PFSK-1 (cell line): ENCODE results near the gene BEST2.

Experiments used
- FOXP2 ChIP-seq: optimal IDR thresholded peaks from 2 replicates; pipeline ENCODE3; 2011; ENCODE audit warnings: borderline replicate concordance, control low read depth, inconsistent platforms; ENCODE audit not compliant: insufficient read depth; ENCODE audit errors: extremely low read length, extremely low read depth
- POLR2AphosphoS5 ChIP-seq: IDR thresholded peaks from 2 replicates; pipeline ENCODE4 v1.6.1; 2012; ENCODE audit warnings: low read depth, mild to moderate bottlenecking, control low read depth, low read length, moderate library complexity
- SIN3A ChIP-seq: IDR thresholded peaks from 2 replicates; pipeline ENCODE4 v1.6.1; 2012; ENCODE audit warnings: mild to moderate bottlenecking, low read length, moderate library complexity, borderline replicate concordance; ENCODE audit not compliant: insufficient read depth
- TAF1 ChIP-seq: IDR thresholded peaks from 2 replicates; pipeline ENCODE4 v1.6.1; 2012; ENCODE audit warnings: low read length, control low read depth, borderline replicate concordance; ENCODE audit not compliant: insufficient read depth
- TF ChIP-seq, protein P1 (sequence below), 2 experiments: IDR thresholded peaks; 2 replicates each; pipeline versions ENCODE4 v1.6.1 to v1.8.0; 2011 to 2012; ENCODE audit warnings: low read depth in 2 of 2, low read length in 2 of 2, control low read depth in 1 of 2, inconsistent platforms in 1 of 2, mild to moderate bottlenecking in 1 of 2, moderate library complexity in 1 of 2; ENCODE audit not compliant: insufficient read depth in 1 of 2

The BEST2 gene

DNA sequence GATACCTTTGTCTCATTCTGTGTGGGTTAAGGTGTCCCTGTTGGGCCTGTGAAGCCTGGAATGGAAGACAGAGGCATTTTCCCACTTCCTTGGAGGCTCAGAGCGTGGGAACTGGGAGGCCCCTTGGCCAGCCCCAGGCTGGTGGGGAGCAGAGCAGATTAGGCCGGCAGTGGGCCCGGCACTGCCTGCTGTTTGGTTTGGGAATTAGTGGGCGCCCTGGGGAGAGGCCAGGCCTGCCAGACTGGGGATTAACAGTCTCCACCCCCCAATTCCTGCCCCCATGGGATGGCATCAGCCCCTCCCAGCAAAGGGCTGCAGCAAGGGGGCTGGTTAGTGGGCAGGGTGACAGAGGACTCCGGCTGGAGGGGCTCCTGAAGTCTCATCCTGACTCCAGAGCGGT is 3.1 kb upstream of the BEST2 start:
- no peak for TF ChIP-seq TAF1
- TF ChIP-seq SIN3A: no peak
- TF ChIP-seq, protein P1, sequence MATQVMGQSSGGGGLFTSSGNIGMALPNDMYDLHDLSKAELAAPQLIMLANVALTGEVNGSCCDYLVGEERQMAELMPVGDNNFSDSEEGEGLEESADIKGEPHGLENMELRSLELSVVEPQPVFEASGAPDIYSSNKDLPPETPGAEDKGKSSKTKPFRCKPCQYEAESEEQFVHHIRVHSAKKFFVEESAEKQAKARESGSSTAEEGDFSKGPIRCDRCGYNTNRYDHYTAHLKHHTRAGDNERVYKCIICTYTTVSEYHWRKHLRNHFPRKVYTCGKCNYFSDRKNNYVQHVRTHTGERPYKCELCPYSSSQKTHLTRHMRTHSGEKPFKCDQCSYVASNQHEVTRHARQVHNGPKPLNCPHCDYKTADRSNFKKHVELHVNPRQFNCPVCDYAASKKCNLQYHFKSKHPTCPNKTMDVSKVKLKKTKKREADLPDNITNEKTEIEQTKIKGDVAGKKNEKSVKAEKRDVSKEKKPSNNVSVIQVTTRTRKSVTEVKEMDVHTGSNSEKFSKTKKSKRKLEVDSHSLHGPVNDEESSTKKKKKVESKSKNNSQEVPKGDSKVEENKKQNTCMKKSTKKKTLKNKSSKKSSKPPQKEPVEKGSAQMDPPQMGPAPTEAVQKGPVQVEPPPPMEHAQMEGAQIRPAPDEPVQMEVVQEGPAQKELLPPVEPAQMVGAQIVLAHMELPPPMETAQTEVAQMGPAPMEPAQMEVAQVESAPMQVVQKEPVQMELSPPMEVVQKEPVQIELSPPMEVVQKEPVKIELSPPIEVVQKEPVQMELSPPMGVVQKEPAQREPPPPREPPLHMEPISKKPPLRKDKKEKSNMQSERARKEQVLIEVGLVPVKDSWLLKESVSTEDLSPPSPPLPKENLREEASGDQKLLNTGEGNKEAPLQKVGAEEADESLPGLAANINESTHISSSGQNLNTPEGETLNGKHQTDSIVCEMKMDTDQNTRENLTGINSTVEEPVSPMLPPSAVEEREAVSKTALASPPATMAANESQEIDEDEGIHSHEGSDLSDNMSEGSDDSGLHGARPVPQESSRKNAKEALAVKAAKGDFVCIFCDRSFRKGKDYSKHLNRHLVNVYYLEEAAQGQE (IDR thresholded peaks at IDR 0.05; ENCODE audit: insufficient read depth in 1 of 2, low read depth in 2 of 2, low read length in 2 of 2): no peak
- TF ChIP-seq FOXP2: no peak
- no peak; the same call in 1 of the 2 replicates for TF ChIP-seq POLR2AphosphoS5

DNA sequence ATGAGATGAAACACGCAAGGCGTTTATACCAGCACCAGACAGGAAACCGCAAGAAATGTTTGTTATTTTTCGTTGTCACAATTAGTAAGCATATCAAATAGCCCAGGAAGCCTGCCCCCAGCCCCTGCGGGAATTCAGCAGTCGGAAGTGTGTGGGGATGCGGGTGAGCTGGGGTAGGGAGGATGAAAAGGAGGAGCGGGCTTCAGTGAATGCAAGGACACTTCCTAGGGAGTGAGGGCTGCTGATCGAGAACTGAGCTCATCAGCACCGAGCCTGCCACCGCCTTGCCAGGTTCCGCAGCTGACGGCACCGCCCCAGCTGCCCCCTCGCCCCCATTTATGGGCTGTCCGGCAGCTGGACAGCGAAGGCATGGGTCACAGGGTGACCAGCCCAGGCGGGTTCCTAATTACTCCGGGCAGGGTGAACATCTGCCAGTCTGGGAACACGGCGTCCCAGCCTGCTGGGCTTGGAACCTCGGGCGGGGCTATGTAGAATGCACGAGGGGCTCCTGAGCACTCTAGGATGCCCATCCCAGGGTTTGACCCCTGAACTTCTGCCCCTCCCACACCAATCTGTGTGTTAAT is 1.6 kb upstream of the BEST2 start:
- TF ChIP-seq SIN3A: no peak
- TF ChIP-seq, protein P1 (IDR thresholded peaks at IDR 0.05; ENCODE audit: insufficient read depth in 1 of 2, low read depth in 2 of 2, low read length in 2 of 2): 0 out of 4 replicates have a peak, but pooled peaks of 1 of the 2 experiments have one; percentile 23
- peak; percentile 42 for TF ChIP-seq FOXP2
- TF ChIP-seq TAF1: no peak

DNA sequence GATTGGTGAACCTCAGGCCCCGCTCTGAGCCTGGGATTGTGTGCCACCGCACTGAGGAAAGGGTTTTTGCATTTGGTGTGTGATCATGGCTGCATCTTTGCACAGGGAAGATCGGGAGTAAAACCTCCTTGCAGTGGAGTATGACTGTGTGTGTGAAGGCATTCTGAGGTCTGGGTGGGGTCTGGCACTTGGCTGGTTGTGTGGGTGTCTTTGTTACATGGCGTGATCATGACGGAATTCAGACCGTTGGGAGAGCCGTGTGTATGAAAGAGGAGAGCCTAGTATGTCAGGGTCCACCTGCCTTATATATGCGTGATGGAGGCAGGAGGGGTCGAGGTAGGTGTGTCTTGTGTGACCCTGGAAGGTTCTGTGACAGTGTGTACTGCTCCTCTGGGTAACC is 740 bp upstream of the BEST2 start:
- TF ChIP-seq TAF1 (no peak), SIN3A (no peak), FOXP2 (no peak), POLR2AphosphoS5 (no peak)
- TF ChIP-seq, protein P1 (IDR thresholded peaks at IDR 0.05; ENCODE audit: insufficient read depth in 1 of 2, low read depth in 2 of 2, low read length in 2 of 2): no peak

DNA sequence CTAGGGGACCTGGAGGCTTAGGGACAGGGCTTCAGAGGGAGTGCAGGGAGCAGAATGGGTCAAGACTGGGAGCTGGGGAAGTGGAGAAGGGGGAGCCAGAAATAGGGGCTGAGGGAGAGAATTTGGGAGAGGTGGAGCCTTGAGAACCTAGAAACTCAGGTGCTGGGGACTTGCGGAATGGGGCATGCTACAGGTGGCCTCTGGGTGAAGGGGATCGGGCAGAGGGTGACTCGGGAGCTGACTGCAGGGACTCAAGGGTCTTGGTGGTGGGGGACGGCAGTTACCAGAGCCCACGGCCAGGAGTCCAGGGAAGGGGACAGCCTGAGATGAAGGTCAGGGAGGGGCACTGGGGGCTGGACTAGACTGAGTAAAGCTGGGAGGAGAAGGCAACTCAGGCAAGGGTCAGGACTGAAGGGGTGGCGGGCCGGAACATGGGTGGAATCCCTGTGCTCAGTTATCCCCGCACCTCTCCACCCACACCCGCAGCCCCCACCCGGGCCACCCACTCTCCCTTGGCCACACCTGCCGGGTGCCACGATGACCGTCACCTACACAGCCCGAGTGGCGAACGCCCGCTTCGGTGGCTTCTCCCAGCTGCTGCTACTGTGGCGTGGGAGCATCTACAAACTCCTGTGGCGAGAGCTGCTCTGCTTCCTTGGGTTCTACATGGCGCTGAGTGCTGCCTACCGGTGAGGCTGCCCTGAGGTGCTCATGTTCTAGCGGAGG is 628 bp downstream of the BEST2 start:
- no peak for TF ChIP-seq SIN3A
- TF ChIP-seq FOXP2: no peak
- TF ChIP-seq TAF1: no peak
- TF ChIP-seq POLR2AphosphoS5: no peak
- TF ChIP-seq, protein P1 (IDR thresholded peaks at IDR 0.05; ENCODE audit: insufficient read depth in 1 of 2, low read depth in 2 of 2, low read length in 2 of 2): no peak
